Fibroblast of lung (primary cell): ENCODE results near the gene PIK3C2A. TPM values are rescaled to one million over a fixed set of nuclear protein-coding genes. Genes with fewer than 3 reads are reported as not detected.
A peak's percentile ranks its signal among the peaks of the same experiment; 100 is the strongest.

Source experiments
- DNase-seq, 2 donors: peaks; one replicate each; pipeline versions ENCODE4 v3.0.0 to v3.0.0-alpha.2; 2010; ENCODE audit warnings: low read depth in 2 of 2
- H2AFZ ChIP-seq: 2 replicates; pipeline ENCODE4 v1.5.1; 2012; ENCODE audit warnings: low read length, control low read depth, inconsistent platforms
- H3K27ac ChIP-seq: 2 replicates; pipeline ENCODE4 v1.5.1; 2011; ENCODE audit warnings: low read length, control low read depth; ENCODE audit not compliant: insufficient read depth
- H3K27me3 ChIP-seq: 2 replicates; pipeline ENCODE4 v1.5.1; 2011; ENCODE audit warnings: mild to moderate bottlenecking, low read length; ENCODE audit not compliant: control insufficient read depth, insufficient read depth
- H3K36me3 ChIP-seq: 2 replicates; pipeline ENCODE4 v1.5.1; 2011; ENCODE audit warnings: low read length; ENCODE audit not compliant: control insufficient read depth, insufficient read depth
- H3K4me1 ChIP-seq: 2 replicates; pipeline ENCODE4 v1.5.1; 2011; ENCODE audit warnings: low read length; ENCODE audit not compliant: control insufficient read depth, insufficient read depth; ENCODE audit errors: extremely low read depth
- H3K4me2 ChIP-seq: 2 replicates; pipeline ENCODE4 v1.5.1; 2011; ENCODE audit warnings: low read length, control low read depth; ENCODE audit not compliant: insufficient read depth; ENCODE audit errors: extremely low read depth
- H3K4me3 ChIP-seq, 4 experiments: fragments of 200-600 bp in 1 of 4; sonication (generic) in 1 of 4; replicated peaks in 1 of 4; 2 replicates each; pipeline ENCODE4 v1.5.1; 2011 to 2016; ENCODE audit warnings: low read length in 4 of 4, low read depth in 3 of 4, mild to moderate bottlenecking in 3 of 4, control low read depth in 2 of 4, inconsistent platforms in 1 of 4, mixed read lengths in 1 of 4; ENCODE audit not compliant: insufficient read depth in 1 of 4; ENCODE audit errors: control extremely low read depth in 1 of 4
- H3K79me2 ChIP-seq: 2 replicates; pipeline ENCODE4 v1.5.1; 2012; ENCODE audit warnings: mild to moderate bottlenecking, low read length, inconsistent platforms; ENCODE audit not compliant: control insufficient read depth, insufficient read depth
- H3K9ac ChIP-seq: 2 replicates; pipeline ENCODE4 v1.5.1; 2011; ENCODE audit warnings: mild to moderate bottlenecking, low read length, control low read depth; ENCODE audit not compliant: insufficient read depth
- H3K9me3 ChIP-seq: 2 replicates; pipeline ENCODE4 v1.5.1; 2012; ENCODE audit warnings: low read depth, low read length; ENCODE audit not compliant: control insufficient read depth, insufficient read depth
- H4K20me1 ChIP-seq: 2 replicates; pipeline ENCODE4 v1.5.1; 2011; ENCODE audit warnings: low read length; ENCODE audit not compliant: control insufficient read depth, insufficient read depth; ENCODE audit errors: extremely low read depth
- EZH2 ChIP-seq: IDR thresholded peaks from 2 replicates; pipeline ENCODE4 v1.5.1; 2012; ENCODE audit warnings: low read length, control low read depth, mild to moderate bottlenecking; ENCODE audit errors: missing control alignments
- polyA plus RNA-seq, 2 donors: library from polyadenylated mRNA; depleted of rRNA in 1 of 2; stranded (reverse) in 1 of 2; unstranded in 1 of 2; fragments of >200 nt; gene quantifications; 2 replicates each; pipeline ENCODE4 v1.2.1, GENCODE V29; 2011 to 2012; ENCODE audit warnings: missing spikeins in 1 of 2
- total RNA-seq: library from RNA; depleted of rRNA; stranded (reverse); fragments of >200 nt; gene quantifications from 2 replicates; pipeline ENCODE4 v1.2.1, GENCODE V29; 2014
- TF ChIP-seq, protein P1 (sequence below), 2 donors: IDR thresholded peaks in 1 of 2; conservative IDR thresholded peaks in 1 of 2; 1 replicate in 1 of 2; 2 replicates in 1 of 2; pipeline ENCODE4 v1.5.1; 2011 to 2012; ENCODE audit warnings: low read length in 2 of 2, control low read depth in 1 of 2, inconsistent platforms in 1 of 2, low read depth in 1 of 2, mild to moderate bottlenecking in 1 of 2

Gene PIK3C2A
- total and polyA plus RNA-seq, 2 donors (not counting 1 experiment from before 2014, with no cell fraction given), result 38.0 to 45.4 TPM

DNA sequence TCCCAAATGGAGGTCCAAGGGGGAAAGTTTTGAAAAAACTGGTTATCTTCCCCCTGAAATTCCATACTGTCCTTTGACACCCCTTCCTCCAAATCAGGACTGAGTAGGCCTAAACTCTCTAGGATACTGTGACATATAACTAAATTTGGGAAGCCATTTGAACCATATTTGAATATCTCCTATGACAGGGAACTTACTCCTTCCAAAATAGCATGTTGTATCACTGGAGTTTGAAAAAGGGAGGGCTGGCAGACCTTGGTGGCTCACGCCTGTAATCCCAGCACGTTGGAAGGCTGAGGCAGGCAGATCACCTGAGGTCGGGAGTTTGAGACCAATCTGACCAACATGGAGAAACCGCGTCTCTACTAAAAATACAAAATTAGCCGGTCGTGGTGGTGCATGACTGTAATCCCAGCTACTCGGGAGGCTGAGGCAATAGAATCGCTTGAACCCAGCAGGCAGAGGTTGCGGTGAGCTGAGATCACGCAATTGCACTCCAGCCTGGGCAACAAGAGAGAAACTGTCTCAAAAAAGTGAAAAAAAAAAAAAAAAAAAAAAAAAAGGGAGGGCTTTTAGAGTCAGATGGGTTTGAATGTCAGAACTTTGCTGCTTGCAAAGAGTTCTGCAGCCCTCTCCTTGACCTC lies 42.4 kb downstream of the PIK3C2A start:
- no peak for DNase-seq
- Histone ChIP-seq H4K20me1 (peaks cover 2% of the 10 kb centered on the region), H3K36me3 (no peaks in the 10 kb centered on the region), H3K79me2 (no peaks in the 10 kb centered on the region), H3K27me3 (no peaks in the 10 kb centered on the region), H3K27ac (no peak overlapping the region), H3K4me2 (no peak overlapping the region), H2AFZ (no peak overlapping the region), H3K4me1 (no peaks in the 10 kb centered on the region), H3K9me3 (no peaks in the 10 kb centered on the region), H3K4me3 (no peak overlapping the region), H3K9ac (no peak overlapping the region)
- no peak for TF ChIP-seq EZH2
- TF ChIP-seq, protein P1, sequence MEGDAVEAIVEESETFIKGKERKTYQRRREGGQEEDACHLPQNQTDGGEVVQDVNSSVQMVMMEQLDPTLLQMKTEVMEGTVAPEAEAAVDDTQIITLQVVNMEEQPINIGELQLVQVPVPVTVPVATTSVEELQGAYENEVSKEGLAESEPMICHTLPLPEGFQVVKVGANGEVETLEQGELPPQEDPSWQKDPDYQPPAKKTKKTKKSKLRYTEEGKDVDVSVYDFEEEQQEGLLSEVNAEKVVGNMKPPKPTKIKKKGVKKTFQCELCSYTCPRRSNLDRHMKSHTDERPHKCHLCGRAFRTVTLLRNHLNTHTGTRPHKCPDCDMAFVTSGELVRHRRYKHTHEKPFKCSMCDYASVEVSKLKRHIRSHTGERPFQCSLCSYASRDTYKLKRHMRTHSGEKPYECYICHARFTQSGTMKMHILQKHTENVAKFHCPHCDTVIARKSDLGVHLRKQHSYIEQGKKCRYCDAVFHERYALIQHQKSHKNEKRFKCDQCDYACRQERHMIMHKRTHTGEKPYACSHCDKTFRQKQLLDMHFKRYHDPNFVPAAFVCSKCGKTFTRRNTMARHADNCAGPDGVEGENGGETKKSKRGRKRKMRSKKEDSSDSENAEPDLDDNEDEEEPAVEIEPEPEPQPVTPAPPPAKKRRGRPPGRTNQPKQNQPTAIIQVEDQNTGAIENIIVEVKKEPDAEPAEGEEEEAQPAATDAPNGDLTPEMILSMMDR (conservative IDR thresholded peaks at IDR 0.05 in 1 of 2, IDR thresholded peaks at IDR 0.05 in 1 of 2; ENCODE audit: low read depth in 1 of 2, low read length in 2 of 2), result no peak

DNA sequence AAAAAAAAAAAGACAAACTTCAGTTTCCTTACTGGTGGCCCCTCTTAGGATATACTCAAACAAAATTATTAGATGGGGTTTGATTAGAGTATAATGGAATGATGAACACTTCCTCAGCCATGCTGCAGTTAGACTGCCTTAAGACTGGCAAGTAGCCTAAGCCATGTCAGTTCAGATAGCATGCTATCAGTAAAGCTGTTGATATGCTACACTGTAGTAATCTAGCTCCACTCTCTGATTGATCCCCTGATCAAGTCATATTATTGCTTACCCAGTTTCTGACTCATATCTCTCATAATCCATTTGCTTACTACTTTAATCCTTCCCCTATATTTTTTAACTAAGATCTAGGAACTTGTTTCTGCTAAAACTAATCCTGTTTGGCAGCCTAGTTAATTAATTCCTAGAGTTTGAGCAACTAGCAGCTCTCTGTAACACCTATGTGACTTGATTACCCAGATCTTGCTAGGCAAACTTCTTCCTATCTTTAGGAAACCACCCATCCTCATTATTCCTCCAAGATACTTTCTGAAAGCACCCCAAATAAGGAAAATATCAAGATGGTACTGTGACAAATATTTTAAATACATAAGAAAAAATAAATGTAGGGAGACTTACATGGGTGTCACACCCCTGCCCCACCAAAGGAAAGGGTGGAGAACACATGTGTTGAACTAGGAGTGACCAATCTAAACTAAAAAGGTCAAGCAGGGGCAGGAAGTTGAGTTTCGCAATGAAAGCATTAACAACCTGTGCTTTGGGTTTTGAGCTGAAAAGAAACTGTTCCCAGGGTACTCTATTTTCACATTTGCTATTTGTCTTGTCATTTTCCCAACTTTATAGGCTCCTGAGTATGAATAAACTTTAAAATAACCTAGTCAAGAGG lies 43.2 kb downstream of the PIK3C2A start:
- Histone ChIP-seq H3K4me3 (no peak overlapping the region), H3K27ac (no peak overlapping the region), H3K27me3 (no peaks in the 10 kb centered on the region), H4K20me1 (peaks cover 2% of the 10 kb centered on the region), H3K4me1 (no peaks in the 10 kb centered on the region), H3K9ac (no peak overlapping the region), H3K9me3 (no peaks in the 10 kb centered on the region), H3K79me2 (no peaks in the 10 kb centered on the region), H2AFZ (no peak overlapping the region), H3K4me2 (no peak overlapping the region), H3K36me3 (no peaks in the 10 kb centered on the region)
- TF ChIP-seq, protein P1 (conservative IDR thresholded peaks at IDR 0.05 in 1 of 2, IDR thresholded peaks at IDR 0.05 in 1 of 2; ENCODE audit: low read depth in 1 of 2, low read length in 2 of 2), result no peak
- no peak for TF ChIP-seq EZH2
- DNase-seq, result peak in 1 of 2 donors; percentile 42

DNA sequence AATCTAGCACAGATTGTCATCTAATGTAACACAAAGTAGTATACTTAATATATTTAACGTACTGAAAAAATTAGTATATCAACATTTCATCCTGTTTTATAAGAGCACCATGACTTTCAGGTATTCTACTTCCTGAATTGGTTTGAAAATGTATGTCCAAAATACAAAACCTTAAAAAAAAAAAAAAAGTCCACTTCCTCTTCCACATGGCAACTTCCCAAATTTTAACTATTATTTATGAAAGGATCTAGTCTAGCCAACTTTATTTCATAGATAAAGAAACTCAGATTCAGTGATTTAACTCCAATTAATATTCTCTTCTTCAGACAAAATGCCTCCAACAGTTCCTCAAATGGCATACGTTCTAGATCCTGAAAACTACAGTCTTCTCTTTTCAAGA lies 44.0 kb downstream of the PIK3C2A start:
- Histone ChIP-seq H3K4me3 (no peak overlapping the region), H3K4me2 (no peak overlapping the region), H3K27ac (no peak overlapping the region), H3K36me3 (no peaks in the 10 kb centered on the region), H3K79me2 (no peaks in the 10 kb centered on the region), H4K20me1 (peaks cover 2% of the 10 kb centered on the region), H2AFZ (no peak overlapping the region), H3K9me3 (no peaks in the 10 kb centered on the region), H3K4me1 (no peaks in the 10 kb centered on the region), H3K27me3 (no peaks in the 10 kb centered on the region), H3K9ac (no peak overlapping the region)
- no peak for TF ChIP-seq EZH2
- TF ChIP-seq, protein P1 (conservative IDR thresholded peaks at IDR 0.05 in 1 of 2, IDR thresholded peaks at IDR 0.05 in 1 of 2; ENCODE audit: low read depth in 1 of 2, low read length in 2 of 2), result no peak
- DNase-seq, result no peak
